Measurements from ENCODE around the gene CFAP206.

GRCh38 chr6:87481931-87482330 is 74.2 kb downstream of the CFAP206 start:
- no peak for TF ChIP-seq POLR2A (IDR thresholded peaks at IDR 0.05)
- no peak for TF ChIP-seq CTCF (IDR thresholded peaks at IDR 0.05)
